Urothelium cell line (cell line): ENCODE results near the gene PTPN20.
"Not testable (repeated sequence)": the region's sequence is repeated elsewhere in the genome, so short reads cannot be mapped to it uniquely, and the experiment has no call there.

Experiments
- DNase-seq: peaks from one replicate; pipeline ENCODE4 v3.0.0; 2011; ENCODE audit warnings: low spot score, mixed read lengths
- FAIRE-seq: peaks from 2 replicates; lab custom pipeline; 2011; peaks lifted over from hg19 to GRCh38; lab: Jason Lieb, UNC

The PTPN20 gene

GRCh38 chr10:46948687-46949518, 37.7 kb downstream of the PTPN20 start:
- FAIRE-seq: not testable (repeated sequence)

GRCh38 chr10:46952540-46952939, 41.3 kb downstream of the PTPN20 start:
- not testable (repeated sequence) for FAIRE-seq

More at GRCh38 chr10:46948687-46949518, 37.7 kb downstream of the PTPN20 start:
- DNase-seq: not testable (repeated sequence)

GRCh38 chr10:46960742-46961141, 49.5 kb downstream of the PTPN20 start:
- FAIRE-seq, DNase-seq: not testable (repeated sequence)

More at GRCh38 chr10:46952540-46952939, 41.3 kb downstream of the PTPN20 start:
- DNase-seq: not testable (repeated sequence)

GRCh38 chr10:46963356-46963755, 52.1 kb downstream of the PTPN20 start:
- not testable (repeated sequence) for DNase-seq

GRCh38 chr10:46967013-46967412, 55.8 kb downstream of the PTPN20 start:
- DNase-seq, FAIRE-seq: not testable (repeated sequence)

More at GRCh38 chr10:46963356-46963755, 52.1 kb downstream of the PTPN20 start:
- not testable (repeated sequence) for FAIRE-seq

- FAIRE-seq: not testable (repeated sequence)
Observed at GRCh38 chr10:46980223-46980622, 69.0 kb downstream of the PTPN20 start.

GRCh38 chr10:46987233-46987924, 76.2 kb downstream of the PTPN20 start:
- FAIRE-seq, DNase-seq: not testable (repeated sequence)

More at GRCh38 chr10:46980223-46980622, 69.0 kb downstream of the PTPN20 start:
- DNase-seq: not testable (repeated sequence)

- FAIRE-seq: peak; percentile 5
- peak; percentile 68 for DNase-seq
Observed at GRCh38 chr10:46992803-46993561, 81.8 kb downstream of the PTPN20 start.

GRCh38 chr10:46995234-46995633, 84.0 kb downstream of the PTPN20 start:
- no peak for DNase-seq
- FAIRE-seq: no peak

- peak; percentile 17 for FAIRE-seq
- no peak for DNase-seq
Observed at GRCh38 chr10:46998192-46998591, 87.0 kb downstream of the PTPN20 start.

GRCh38 chr10:46998595-46998994, 87.4 kb downstream of the PTPN20 start:
- DNase-seq (no peak), FAIRE-seq (peak; percentile 48)

- FAIRE-seq (peak; percentile 5), DNase-seq (no peak)
Observed at GRCh38 chr10:46999217-46999616, 88.0 kb downstream of the PTPN20 start.

GRCh38 chr10:47008769-47009168, 97.5 kb downstream of the PTPN20 start:
- FAIRE-seq: no peak
- no peak for DNase-seq

GRCh38 chr10:47009215-47009838, 98.1 kb downstream of the PTPN20 start:
- FAIRE-seq (no peak), DNase-seq (no peak)

- FAIRE-seq: no peak
- no peak for DNase-seq
Observed at GRCh38 chr10:47010036-47010435, 98.8 kb downstream of the PTPN20 start.

GRCh38 chr10:47012214-47012613, 101.0 kb downstream of the PTPN20 start:
- FAIRE-seq: no peak
- no peak for DNase-seq

GRCh38 chr10:47013507-47014154, 102.4 kb downstream of the PTPN20 start:
- DNase-seq: no peak
- no peak for FAIRE-seq

GRCh38 chr10:47015404-47015803, 104.2 kb downstream of the PTPN20 start:
- FAIRE-seq: no peak
- no peak for DNase-seq

GRCh38 chr10:47016564-47016963, 105.3 kb downstream of the PTPN20 start:
- no peak for FAIRE-seq
- DNase-seq: no peak
